Panc1 (cell line): Measurements from ENCODE around the gene WDR36.

Source experiments
- TF ChIP-seq, protein P1 (sequence below), 2 experiments: IDR thresholded peaks; 2 replicates each; pipeline ENCODE4 v1.6.1; 2011 to 2012; ENCODE audit warnings: low read depth in 2 of 2, control low read depth in 1 of 2, low read length in 1 of 2, mild to moderate bottlenecking in 1 of 2, moderate library complexity in 1 of 2; ENCODE audit not compliant: insufficient read depth in 1 of 2
- TF ChIP-seq, protein P2 (sequence below): fragments of 450-650 bp; IDR thresholded peaks from 2 replicates; pipeline ENCODE4 v1.5.1; 2017; ENCODE audit warnings: mild to moderate bottlenecking

DNA sequence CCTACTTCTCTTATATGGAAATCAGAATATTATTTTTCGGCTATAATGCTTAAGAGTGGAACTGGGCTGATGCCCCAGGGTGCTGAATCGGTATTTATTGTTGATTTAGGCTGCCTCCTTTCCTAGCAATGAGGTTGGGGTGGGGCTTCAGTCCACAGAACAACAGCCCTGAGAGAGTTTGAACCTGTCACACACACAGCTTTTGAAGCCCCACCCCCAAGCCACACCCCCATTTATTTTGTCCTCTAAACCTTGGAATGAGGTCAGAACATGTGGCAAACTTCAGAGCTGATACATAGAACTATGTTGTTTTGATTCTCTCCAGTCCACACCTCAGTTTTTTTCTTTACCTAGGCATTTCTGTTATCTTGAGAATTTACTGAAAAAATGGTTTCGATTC is 80.4 kb downstream of the WDR36 start:
- TF ChIP-seq, protein P1, sequence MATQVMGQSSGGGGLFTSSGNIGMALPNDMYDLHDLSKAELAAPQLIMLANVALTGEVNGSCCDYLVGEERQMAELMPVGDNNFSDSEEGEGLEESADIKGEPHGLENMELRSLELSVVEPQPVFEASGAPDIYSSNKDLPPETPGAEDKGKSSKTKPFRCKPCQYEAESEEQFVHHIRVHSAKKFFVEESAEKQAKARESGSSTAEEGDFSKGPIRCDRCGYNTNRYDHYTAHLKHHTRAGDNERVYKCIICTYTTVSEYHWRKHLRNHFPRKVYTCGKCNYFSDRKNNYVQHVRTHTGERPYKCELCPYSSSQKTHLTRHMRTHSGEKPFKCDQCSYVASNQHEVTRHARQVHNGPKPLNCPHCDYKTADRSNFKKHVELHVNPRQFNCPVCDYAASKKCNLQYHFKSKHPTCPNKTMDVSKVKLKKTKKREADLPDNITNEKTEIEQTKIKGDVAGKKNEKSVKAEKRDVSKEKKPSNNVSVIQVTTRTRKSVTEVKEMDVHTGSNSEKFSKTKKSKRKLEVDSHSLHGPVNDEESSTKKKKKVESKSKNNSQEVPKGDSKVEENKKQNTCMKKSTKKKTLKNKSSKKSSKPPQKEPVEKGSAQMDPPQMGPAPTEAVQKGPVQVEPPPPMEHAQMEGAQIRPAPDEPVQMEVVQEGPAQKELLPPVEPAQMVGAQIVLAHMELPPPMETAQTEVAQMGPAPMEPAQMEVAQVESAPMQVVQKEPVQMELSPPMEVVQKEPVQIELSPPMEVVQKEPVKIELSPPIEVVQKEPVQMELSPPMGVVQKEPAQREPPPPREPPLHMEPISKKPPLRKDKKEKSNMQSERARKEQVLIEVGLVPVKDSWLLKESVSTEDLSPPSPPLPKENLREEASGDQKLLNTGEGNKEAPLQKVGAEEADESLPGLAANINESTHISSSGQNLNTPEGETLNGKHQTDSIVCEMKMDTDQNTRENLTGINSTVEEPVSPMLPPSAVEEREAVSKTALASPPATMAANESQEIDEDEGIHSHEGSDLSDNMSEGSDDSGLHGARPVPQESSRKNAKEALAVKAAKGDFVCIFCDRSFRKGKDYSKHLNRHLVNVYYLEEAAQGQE (IDR thresholded peaks at IDR 0.05; ENCODE audit: insufficient read depth in 1 of 2, low read depth in 2 of 2, low read length in 1 of 2): no peak
- TF ChIP-seq, protein P2, sequence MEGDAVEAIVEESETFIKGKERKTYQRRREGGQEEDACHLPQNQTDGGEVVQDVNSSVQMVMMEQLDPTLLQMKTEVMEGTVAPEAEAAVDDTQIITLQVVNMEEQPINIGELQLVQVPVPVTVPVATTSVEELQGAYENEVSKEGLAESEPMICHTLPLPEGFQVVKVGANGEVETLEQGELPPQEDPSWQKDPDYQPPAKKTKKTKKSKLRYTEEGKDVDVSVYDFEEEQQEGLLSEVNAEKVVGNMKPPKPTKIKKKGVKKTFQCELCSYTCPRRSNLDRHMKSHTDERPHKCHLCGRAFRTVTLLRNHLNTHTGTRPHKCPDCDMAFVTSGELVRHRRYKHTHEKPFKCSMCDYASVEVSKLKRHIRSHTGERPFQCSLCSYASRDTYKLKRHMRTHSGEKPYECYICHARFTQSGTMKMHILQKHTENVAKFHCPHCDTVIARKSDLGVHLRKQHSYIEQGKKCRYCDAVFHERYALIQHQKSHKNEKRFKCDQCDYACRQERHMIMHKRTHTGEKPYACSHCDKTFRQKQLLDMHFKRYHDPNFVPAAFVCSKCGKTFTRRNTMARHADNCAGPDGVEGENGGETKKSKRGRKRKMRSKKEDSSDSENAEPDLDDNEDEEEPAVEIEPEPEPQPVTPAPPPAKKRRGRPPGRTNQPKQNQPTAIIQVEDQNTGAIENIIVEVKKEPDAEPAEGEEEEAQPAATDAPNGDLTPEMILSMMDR: no peak
